Skeletal muscle tissue (tissue), 4 donors: ENCODE data around the gene OPRD1. TPM values are rescaled to one million over a fixed set of nuclear protein-coding genes. Genes with fewer than 3 reads are reported as not detected.
"Not testable (repeated sequence)": the region's sequence is repeated elsewhere in the genome, so short reads cannot be mapped to it uniquely, and the experiment has no call there.

Experiments used
- H3K27ac ChIP-seq: one replicate; pipeline ENCODE4 v1.7.0; 2013; ENCODE audit warnings: mild to moderate bottlenecking, low read depth, low read length, inconsistent platforms
- H3K27me3 ChIP-seq, 3 donors: one replicate each; pipeline ENCODE4 v1.7.0; 2013; ENCODE audit warnings: low read length in 3 of 3; ENCODE audit not compliant: control insufficient read depth in 3 of 3, insufficient read depth in 3 of 3
- H3K36me3 ChIP-seq, 3 donors: one replicate each; pipeline ENCODE4 v1.7.0; 2013; ENCODE audit warnings: low read length in 3 of 3; ENCODE audit not compliant: control insufficient read depth in 3 of 3, insufficient read depth in 3 of 3
- H3K4me1 ChIP-seq, 3 donors: one replicate each; pipeline ENCODE4 v1.7.0; 2013; ENCODE audit warnings: low read length in 3 of 3, mild to moderate bottlenecking in 3 of 3; ENCODE audit not compliant: control insufficient read depth in 3 of 3, insufficient read depth in 3 of 3
- H3K4me3 ChIP-seq, 3 donors: one replicate each; pipeline ENCODE4 v1.7.0; 2013; ENCODE audit warnings: low read length in 3 of 3
- H3K9ac ChIP-seq, 3 donors: one replicate each; pipeline ENCODE4 v1.7.0; 2013; ENCODE audit warnings: low read length in 3 of 3, mild to moderate bottlenecking in 3 of 3, moderate library complexity in 2 of 3, low read depth in 1 of 3
- H3K9me3 ChIP-seq, 3 donors: one replicate each; pipeline ENCODE4 v1.7.0; 2013; ENCODE audit warnings: low read length in 3 of 3; ENCODE audit not compliant: control insufficient read depth in 3 of 3
- total RNA-seq: library from RNA; depleted of rRNA; stranded (reverse); fragments of >200 nt; gene quantifications from one replicate; pipeline ENCODE4 v1.2.3, GENCODE V29; 2014
- donor health status: Osteomylitis.

The OPRD1 gene
- total RNA-seq, 1 donor from 2014 or later, result 0.52 TPM

DNA sequence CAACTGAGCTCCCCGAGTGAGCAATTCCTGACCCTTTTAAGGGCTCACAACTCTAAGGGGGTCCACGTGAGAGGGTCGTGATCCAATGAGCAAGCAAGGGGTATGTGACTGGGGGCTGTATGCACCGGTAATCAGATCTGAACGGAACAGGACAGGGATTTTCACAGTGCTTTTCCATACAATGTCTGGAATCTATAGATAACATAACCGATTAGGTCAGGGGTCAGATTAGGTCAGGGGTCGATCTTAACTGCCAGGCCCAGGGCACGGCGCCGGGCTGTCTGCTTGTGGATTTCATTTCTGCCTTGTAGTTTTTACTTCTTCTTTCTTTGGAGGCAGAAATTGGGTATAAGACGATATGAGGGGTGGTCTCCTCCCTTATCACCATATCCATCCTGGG is 30.7 kb upstream of the OPRD1 start:
- Histone ChIP-seq H3K9ac (no peak overlapping the region), H3K27ac (no peak overlapping the region), H3K9me3 (no peaks in the 10 kb centered on the region), H3K36me3 (no peaks in the 10 kb centered on the region), H3K27me3 (no peaks in the 10 kb centered on the region), H3K4me3 (no peak overlapping the region), H3K4me1 (peaks cover 0 to 3% (median 0%) of the 10 kb centered on the region in 3 donors)

DNA sequence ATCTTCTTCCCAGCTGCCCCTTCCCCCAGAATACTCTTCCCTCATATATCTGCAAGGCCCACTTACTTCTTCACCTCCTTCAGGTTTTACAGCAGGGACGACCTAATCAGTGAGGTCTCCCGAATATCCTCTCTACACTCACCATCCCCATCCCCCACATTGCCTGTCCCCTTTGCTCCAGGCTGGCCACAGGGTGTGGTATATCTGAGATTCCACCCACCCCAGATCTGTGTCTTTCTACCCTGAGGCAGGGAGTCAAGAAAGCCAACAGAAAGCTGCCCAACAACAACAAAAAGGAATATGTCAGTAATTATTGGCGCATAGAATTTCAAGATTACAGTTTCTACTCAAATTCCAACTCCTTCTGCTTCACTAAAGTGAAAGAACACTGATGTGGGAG is 30.0 kb upstream of the OPRD1 start:
- Histone ChIP-seq H3K4me3 (no peak overlapping the region), H3K4me1 (peaks cover 0 to 3% (median 0%) of the 10 kb centered on the region in 3 donors), H3K36me3 (no peaks in the 10 kb centered on the region), H3K27ac (no peak overlapping the region), H3K27me3 (no peaks in the 10 kb centered on the region), H3K9me3 (no peaks in the 10 kb centered on the region), H3K9ac (no peak overlapping the region)

DNA sequence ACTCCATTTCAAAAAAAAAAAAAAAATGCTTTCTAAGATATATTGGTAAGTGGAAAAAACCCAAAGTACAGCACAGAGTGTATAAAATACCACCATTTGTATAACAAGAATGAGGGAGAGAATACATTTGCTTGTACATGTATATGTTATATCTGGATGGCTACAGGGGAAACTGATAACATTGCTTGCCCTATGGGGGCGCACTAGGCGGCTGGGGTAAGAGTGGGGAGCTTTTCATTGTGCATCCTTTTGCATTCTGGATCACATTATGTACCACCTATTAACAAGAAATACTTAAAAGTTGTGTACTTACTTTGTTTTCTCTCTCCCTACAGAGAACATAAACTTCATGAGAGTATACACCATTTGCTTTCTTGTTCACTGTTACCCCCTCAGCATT is 28.6 kb upstream of the OPRD1 start:
- Histone ChIP-seq H3K36me3 (no peaks in the 10 kb centered on the region), H3K4me3 (no peak overlapping the region), H3K4me1 (peaks cover 0 to 3% (median 0%) of the 10 kb centered on the region in 3 donors), H3K9me3 (no peaks in the 10 kb centered on the region), H3K9ac (no peak overlapping the region), H3K27ac (no peak overlapping the region), H3K27me3 (no peaks in the 10 kb centered on the region)

DNA sequence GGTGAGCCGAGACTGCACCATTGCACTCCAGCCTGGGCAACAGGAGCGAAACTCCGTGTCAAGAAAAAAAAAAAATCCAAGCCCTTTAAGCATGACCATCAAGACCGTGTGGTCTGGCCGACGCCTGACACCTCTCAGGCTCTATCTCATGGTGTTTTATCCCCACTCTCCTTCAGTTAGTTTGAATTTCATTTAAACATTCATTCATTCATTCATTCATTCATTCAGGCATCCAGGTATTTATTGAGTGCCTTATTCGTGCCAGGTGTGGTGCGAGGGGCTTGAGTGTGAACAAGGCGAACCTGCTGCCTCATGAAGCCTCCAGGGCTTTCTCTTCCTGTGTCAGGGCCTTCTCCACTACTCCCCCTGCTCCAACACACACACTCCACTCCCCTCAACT is 22.6 kb upstream of the OPRD1 start:
- H3K36me3 ChIP-seq, result no peaks in the 10 kb centered on the region
- no peaks in the 10 kb centered on the region for H3K9me3 ChIP-seq
- H3K4me1 ChIP-seq, result peaks cover 0 to 10% (median 3%) of the 10 kb centered on the region in 3 donors
- H3K27me3 ChIP-seq, result no peaks in the 10 kb centered on the region
- H3K9ac ChIP-seq, result no peak overlapping the region
- no peak overlapping the region for H3K4me3 ChIP-seq
- H3K27ac ChIP-seq, result no peak overlapping the region

DNA sequence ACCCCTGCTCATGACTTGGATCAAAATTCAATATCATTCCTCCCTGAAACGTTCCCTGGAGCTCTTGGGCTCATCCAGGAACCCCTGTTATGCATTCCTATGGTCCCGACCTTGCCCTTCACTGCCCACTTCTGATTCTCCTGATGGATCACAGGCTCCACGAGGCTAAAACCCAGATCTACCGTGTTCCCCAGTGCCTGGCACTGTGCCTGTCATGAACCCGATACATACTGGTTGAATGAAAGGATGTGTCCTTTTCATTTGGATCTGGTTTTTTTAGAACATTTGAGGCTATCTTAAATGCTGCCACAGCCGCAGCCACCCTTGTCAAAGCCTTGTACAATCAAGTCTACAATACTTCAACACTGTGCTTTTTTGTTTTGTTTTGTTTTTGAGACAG is 22.2 kb upstream of the OPRD1 start:
- H3K4me3 ChIP-seq, result no peak overlapping the region
- no peak overlapping the region for H3K9ac ChIP-seq
- no peaks in the 10 kb centered on the region for H3K27me3 ChIP-seq
- no peaks in the 10 kb centered on the region for H3K36me3 ChIP-seq
- no peak overlapping the region for H3K27ac ChIP-seq
- H3K9me3 ChIP-seq, result no peaks in the 10 kb centered on the region
- peaks cover 0 to 10% (median 3%) of the 10 kb centered on the region in 3 donors for H3K4me1 ChIP-seq

DNA sequence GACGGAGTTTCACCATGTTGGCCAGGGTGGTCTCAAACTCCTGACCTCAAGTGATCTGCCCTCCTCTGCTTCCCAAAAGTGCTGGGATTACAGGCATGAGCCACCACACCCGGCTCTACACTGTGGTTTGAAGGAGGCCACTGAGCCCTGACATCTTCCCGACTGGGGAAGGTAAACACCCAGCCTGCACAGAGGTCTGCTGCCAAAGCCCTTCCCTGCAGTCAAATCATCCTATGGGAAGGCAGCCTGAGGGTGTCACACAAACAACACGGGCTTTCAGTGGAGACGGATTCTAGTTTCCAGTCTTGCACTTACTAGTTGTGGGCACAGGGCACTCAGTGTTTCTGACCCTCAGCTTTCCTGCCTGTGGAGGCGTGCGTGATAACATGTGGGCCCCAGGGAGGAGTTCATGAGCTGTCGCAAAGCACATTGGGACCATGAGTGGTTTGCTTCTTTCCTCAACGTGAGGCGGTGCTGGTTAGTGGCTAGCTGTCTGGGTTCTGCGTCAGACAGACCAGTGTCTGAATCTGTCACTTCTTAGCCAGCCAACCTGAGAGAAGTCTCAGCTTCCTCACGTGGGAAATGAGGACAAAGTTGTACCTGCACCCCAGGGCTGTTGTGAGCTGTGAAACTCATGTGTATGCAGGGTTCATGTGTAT is 21.5 kb upstream of the OPRD1 start:
- Histone ChIP-seq H3K4me1 (peaks cover 0 to 10% (median 3%) of the 10 kb centered on the region in 3 donors), H3K4me3 (no peak overlapping the region), H3K36me3 (no peaks in the 10 kb centered on the region), H3K27ac (no peak overlapping the region), H3K27me3 (no peaks in the 10 kb centered on the region), H3K9me3 (no peaks in the 10 kb centered on the region), H3K9ac (no peak overlapping the region)

DNA sequence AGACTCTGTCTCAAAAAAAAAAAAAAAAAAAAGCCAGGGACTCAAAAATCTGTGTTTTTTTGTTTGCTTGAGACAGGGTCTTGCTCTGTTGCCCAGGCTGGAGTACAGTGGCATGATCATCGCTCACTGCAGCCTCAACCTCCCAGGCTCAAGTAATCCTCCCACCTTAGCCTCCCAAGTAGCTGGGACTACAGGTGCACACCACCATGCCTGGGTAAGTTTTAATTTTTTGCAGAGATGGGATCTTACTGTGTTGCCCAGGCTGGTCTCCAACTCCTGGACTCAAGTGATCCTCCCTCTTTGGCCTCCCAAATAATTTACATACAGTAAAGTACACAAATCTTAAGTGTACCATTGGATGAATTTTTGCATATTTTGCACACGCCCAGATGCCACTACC is 20.0 kb upstream of the OPRD1 start:
- H3K36me3 ChIP-seq, H3K4me3 ChIP-seq, H3K27ac ChIP-seq, H3K27me3 ChIP-seq, H3K9me3 ChIP-seq, H3K4me1 ChIP-seq, H3K9ac ChIP-seq: not testable (repeated sequence)

DNA sequence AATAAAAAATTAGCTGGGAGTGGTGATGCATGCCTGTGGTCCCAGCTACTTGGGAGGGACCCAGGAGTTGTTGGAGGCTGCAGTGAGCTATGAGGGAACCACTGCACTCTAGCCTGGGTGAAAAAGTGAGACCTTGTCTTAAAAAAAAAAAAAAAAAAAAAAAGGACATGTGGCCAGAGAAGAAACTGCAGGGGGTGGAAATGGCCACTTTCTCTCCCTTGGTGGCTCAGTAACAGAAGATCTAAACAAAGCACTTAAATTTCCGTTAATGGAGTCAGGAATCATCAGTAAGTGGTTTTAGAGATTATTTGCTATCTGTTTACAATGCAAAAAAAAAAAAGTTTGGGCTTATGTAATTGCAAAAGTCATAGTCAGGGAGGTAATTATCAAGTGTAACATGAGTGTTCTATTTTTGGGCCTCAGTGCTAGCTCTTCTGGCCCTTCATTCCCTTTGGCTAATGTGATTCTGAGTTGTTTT is 19.3 kb upstream of the OPRD1 start:
- Histone ChIP-seq H3K9me3 (no peaks in the 10 kb centered on the region), H3K9ac (no peak overlapping the region), H3K27ac (no peak overlapping the region), H3K27me3 (no peaks in the 10 kb centered on the region), H3K36me3 (no peaks in the 10 kb centered on the region), H3K4me3 (no peak overlapping the region), H3K4me1 (peaks cover 0 to 7% (median 3%) of the 10 kb centered on the region in 3 donors)

DNA sequence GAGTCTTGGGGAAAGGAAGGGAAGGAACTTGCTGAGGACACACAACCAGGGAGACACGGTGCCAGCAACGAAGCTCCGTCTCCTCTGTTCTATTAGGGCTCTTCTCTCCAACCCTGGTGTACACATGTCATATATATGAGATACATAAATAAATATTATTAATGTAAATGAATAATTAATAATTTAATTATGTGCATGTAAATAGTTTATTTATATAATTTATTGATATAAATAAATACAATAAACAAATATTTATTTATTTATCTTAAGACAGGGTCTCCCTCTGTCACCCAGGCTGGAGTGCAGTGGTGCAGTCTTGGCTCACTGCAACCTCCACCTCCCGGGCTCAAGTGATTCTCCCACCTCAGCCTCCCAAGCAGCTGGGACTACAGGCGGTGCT is 17.4 kb upstream of the OPRD1 start:
- not testable (repeated sequence) for H3K27me3 ChIP-seq, H3K9ac ChIP-seq, H3K4me1 ChIP-seq, H3K4me3 ChIP-seq, H3K9me3 ChIP-seq, H3K36me3 ChIP-seq, H3K27ac ChIP-seq

DNA sequence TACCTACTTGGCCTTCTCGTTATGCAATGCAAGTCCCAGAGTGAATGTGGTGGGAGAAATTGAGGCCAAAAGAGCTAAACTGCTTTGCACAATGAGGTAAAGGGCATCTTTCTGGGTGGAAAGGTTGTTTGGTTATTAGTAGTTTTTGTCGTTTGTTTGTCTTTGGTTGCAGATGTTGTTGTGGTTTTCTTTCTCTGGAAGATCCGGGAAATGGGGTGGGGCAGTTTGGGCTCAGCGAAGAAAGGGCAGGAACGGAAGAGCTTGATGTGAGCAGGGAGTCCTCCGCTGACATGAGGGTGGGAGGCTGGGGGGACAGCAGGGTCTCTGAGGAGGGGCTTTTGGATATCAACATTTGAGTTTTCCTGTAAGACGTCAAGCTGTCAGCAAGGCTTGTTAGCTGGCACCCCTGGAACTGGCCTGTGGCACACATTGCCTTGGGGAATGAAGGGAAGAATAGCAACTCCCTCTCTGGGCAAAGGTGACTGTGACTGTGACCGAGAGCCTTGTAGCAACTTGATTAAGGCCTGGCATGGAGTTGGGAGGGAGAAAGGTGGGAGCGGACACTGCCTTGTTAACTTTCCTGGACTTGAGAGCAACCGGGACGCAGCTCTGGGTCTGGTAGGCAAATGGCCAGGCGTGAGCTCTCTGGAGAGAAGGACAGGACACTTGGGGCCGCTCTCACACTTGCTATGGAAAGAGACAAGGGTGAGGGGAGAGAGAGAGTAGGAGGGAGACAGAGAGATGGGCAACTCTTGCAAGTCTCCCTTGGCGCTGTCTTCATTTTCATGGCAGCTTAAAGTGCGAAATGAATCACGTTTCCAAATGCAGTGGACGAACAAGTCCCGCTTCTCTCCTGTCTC is 15.4 kb upstream of the OPRD1 start:
- H3K4me1 ChIP-seq, result peaks cover 0 to 7% (median 3%) of the 10 kb centered on the region in 3 donors
- no peaks in the 10 kb centered on the region for H3K27me3 ChIP-seq
- H3K9me3 ChIP-seq, result no peaks in the 10 kb centered on the region
- no peak overlapping the region for H3K27ac ChIP-seq
- no peak overlapping the region for H3K4me3 ChIP-seq
- no peak overlapping the region for H3K9ac ChIP-seq
- H3K36me3 ChIP-seq, result no peaks in the 10 kb centered on the region
